CD8-positive, alpha-beta T cell (primary cell): ENCODE data around the gene FBXL19. TPM values are rescaled to one million over a fixed set of nuclear protein-coding genes. Genes with fewer than 3 reads are reported as not detected.

Source experiments
- microRNA-seq: library from miRNA; unstranded; fragments of <30 nt; microRNA quantifications from one replicate; pipeline ENCODE4 v1.2.0, GENCODE V29; 2022; ENCODE audit warnings: borderline microRNAs expressed
- total RNA-seq, 46 experiments: library from RNA in 2 of 46; stranded (reverse) in 2 of 46; gene quantifications; one replicate each; pipeline ENCODE4 v1.2.3 and lab custom pipeline; 2021 to 2026

Gene FBXL19
- total RNA-seq, 2 experiments from 2014 or later = 5.4 to 5.9 TPM

Small RNAs within 50 kb of the gene (microRNA-seq; reads per million reads assigned to microRNA genes)
- gene MIR4519 = not detected
- not detected for gene MIR762

Other genes starting within 250 kb of the FBXL19 start
- gene SRCAP, start 224.4 kb upstream of the FBXL19 start, total RNA-seq = 10 to 100 TPM; 70.1 to 85.6 TPM
- 10 to 100 TPM; 26.4 to 36.3 TPM for gene PHKG2, start 175.1 kb upstream of the FBXL19 start, total RNA-seq
- gene CFAP119, start 161.5 kb upstream of the FBXL19 start, total RNA-seq = 1 to 10 TPM; 2.7 to 3.6 TPM
- 100 to 1,000 TPM in 1 of 2 experiments, 10 to 100 TPM in 1; 98.7 to 101 TPM for gene RNF40, start 161.2 kb upstream of the FBXL19 start, total RNA-seq
- 1 to 10 TPM; 1.7 to 1.9 TPM for gene ZNF629, start 136.4 kb upstream of the FBXL19 start, total RNA-seq
- 10 to 100 TPM; 16.0 to 16.2 TPM for gene BCL7C, start 29.5 kb upstream of the FBXL19 start, total RNA-seq
- not detected for gene CTF1, start 27.0 kb upstream of the FBXL19 start, total RNA-seq
- 1 to 10 TPM; 2.0 to 2.8 TPM for gene ORAI3, start 25.5 kb downstream of the FBXL19 start, total RNA-seq
- gene SETD1A, start 34.2 kb downstream of the FBXL19 start, total RNA-seq = 10 to 100 TPM; 43.6 to 48.3 TPM
- gene HSD3B7, start 61.6 kb downstream of the FBXL19 start, total RNA-seq = under 1 TPM; 0.19 to 0.25 TPM
- 1 to 10 TPM; 2.3 to 2.7 TPM for gene STX1B, start 87.1 kb downstream of the FBXL19 start, total RNA-seq
- gene STX4, start 110.0 kb downstream of the FBXL19 start, total RNA-seq = 10 to 100 TPM; 63.8 to 69.9 TPM
- 10 to 100 TPM; 10.1 to 11.1 TPM for gene ZNF668, start 150.7 kb downstream of the FBXL19 start, total RNA-seq
- 10 to 100 TPM; 16.6 to 18.7 TPM for gene ZNF646, start 150.8 kb downstream of the FBXL19 start, total RNA-seq
- 1 to 10 TPM; 3.1 to 5.9 TPM for gene PRSS53, start 165.4 kb downstream of the FBXL19 start, total RNA-seq
- 10 to 100 TPM; 23.0 to 27.2 TPM for gene VKORC1, start 171.2 kb downstream of the FBXL19 start, total RNA-seq
- 1 to 10 TPM; 5.6 to 7.6 TPM for gene BCKDK, start 184.8 kb downstream of the FBXL19 start, total RNA-seq
- 100 to 1,000 TPM; 105 to 107 TPM for gene KAT8, start 194.1 kb downstream of the FBXL19 start, total RNA-seq
- not detected for gene PRSS8, start 212.2 kb downstream of the FBXL19 start, total RNA-seq
- under 1 TPM; 0.56 to 0.87 TPM for gene PRSS36, start 226.5 kb downstream of the FBXL19 start, total RNA-seq